Non-pigmented ciliary epithelial cell (primary cell): ENCODE data around the gene CACNA1H.
"Not testable (repeated sequence)": the region's sequence is repeated elsewhere in the genome, so short reads cannot be mapped to it uniquely, and the experiment has no call there.

Experiments used
- DNase-seq: peaks from one replicate; pipeline ENCODE4 v3.0.0-alpha.2; 2010; ENCODE audit warnings: low read depth

The CACNA1H gene

GRCh38 chr16:1213231-1213630 lies 60.3 kb downstream of the CACNA1H start:
- no peak for DNase-seq

DNA sequence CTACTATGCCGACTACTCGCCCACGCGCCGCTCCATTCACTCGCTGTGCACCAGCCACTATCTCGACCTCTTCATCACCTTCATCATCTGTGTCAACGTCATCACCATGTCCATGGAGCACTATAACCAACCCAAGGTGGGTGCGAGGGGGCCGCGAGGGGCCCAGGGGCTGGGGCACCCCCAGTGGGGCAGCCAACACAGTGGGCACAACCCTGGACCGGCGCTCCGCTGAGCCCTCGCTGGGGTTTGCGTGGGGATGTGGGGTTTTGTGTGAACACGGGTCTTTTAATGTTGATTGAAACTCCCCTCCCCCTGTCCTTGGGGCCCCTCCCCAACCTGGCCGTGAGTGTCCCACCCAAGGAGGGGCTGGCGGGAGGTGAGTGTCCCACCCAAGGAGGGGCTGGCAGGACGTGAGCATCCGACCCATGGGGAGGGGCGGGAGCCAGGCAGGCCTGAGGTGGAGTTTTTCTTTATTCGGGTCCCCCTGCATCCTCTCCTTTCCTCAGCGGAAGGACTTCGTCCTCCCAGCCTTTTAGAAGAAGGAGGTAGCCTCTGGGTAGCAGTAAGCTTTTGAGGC lies 61.0 kb downstream of the CACNA1H start:
- no peak for DNase-seq

DNA sequence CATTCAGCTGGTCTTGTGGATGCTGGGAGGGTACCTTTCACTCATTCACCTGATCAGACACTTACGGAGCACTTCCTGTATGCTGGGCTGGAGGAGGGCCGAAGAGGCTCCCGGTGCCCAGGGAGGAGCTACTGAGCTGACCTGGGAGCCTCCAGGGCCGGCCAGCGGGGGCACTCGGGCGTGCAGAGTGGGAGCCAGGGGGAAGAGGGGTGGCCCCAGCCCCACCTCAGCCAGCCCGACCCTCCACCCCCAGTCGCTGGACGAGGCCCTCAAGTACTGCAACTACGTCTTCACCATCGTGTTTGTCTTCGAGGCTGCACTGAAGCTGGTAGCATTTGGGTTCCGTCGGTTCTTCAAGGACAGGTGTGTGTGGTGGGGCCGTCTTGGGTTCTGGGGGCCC lies 61.8 kb downstream of the CACNA1H start:
- no peak for DNase-seq

DNA sequence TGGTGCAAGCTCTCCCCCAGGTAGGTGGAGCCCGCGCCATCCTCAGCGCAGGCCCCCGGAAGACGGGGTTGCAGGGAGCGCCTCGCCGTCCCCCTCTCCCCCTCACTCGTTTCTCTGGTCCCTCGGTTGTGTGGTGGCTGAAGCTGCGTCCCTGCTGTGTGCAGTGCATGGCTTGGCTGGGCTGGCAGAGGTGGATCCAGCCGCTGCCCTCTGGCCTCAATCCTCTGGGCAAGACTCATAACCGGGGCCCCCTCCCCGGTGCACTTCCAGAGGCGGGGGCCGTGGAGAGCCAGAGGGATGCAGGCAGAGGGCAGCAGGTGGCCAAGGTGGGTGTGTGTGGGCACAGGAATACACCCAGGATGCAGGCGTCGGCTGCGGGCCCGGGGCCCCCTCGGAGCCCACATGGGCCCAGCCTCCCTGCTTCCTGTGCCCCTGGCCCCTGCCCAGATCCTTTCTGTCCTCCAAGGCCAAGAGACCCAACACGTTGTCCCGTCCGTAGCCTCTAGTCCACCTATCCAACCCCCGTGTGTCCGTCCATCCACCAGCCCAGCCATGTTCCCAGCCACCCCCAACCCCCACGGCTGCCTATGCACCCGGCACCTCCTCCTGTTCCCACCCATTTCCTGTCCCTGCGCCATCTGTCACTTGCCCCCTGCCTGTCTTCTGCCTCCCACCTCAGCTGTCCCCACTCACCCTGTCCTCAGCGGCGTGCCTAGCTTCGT lies 62.8 kb downstream of the CACNA1H start:
- DNase-seq, result no peak

DNA sequence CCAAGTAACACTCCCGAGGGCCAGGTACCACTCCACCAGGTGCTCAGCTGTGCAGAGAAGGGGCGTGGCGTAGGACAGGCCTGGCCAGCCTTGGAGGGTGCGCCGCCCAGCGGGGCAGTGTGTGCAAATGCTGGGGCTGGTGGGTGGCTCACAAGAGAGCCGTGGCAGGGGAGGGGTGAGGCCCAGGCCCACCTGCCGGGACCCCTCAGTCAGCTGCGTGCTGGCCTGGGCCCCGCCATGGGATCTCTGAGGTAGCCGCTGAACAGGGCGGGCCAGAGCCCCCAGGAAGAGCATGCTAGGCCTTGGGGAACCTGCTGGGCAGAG lies 63.4 kb downstream of the CACNA1H start:
- DNase-seq, result no peak

DNA sequence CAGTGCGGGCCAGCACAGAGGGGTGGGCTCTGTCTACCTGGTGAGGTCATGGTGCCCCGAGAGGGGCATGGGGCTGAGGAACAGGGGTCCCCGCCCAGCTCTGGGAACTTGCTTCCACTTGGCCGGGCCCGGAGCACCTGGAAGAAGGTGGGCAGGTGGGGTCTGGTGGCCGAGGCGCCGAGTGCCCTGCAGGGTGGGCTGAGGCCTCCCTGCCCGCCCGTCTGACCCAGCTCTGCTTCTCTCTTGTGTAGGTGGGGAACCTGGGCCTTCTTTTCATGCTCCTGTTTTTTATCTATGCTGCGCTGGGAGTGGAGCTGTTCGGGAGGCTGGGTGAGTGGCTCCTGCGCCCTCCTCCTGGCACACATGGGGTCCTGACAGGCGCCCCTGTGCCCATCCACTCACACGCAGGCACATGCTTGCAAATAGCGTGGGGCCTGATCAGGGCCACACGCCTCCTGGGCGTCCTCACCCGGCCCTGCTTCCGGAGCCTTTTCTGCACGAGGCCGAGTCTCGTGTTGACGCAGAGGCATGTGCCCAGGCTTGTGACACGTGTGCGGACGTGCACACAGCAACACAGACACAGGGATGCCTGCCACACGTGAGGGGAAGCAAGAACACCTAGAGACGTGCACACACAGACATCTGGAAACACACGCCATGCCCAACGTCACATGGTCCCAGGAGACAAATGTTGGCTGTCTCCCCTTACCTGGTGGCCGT lies 63.9 kb downstream of the CACNA1H start:
- no peak for DNase-seq

- DNase-seq, result no peak
Observed at GRCh38 chr16:1217526-1217925, 64.6 kb downstream of the CACNA1H start.

GRCh38 chr16:1218061-1218929 lies 65.4 kb downstream of the CACNA1H start:
- no peak for DNase-seq

DNA sequence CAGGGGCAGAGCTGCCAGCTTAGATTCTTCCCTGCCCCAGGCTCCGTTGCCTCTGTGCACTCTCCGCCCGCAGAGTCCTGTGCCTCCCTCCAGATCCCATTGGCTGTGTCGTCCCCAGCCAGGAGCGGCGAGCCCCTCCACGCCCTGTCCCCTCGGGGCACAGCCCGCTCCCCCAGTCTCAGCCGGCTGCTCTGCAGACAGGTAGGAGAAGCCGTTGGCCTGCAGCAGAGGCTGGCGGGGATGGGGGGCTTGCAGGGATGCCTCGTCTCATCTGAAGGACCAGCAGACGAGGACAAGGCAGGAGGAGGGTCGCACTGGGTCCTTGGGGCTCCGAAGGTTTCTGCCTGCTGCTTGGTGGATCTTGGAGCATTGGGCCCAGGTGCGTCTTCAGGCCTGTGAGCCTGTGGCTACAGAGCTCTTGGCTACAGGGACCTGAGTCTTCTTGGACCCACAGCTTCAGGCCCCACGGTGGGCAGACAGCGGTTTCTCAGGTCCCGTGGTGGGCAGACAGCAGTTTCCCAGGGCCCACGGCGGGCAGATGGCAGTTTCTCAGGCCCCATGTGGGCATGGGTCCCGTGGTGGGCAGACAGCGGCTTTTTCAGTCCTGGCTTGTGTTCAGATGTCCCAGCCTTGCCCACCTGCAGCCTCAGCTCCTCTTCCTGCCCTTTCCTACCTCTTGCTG lies 66.2 kb downstream of the CACNA1H start:
- no peak for DNase-seq

GRCh38 chr16:1220098-1220728 lies 67.3 kb downstream of the CACNA1H start:
- no peak for DNase-seq

- no peak for DNase-seq
Observed at GRCh38 chr16:1220841-1221627, 68.1 kb downstream of the CACNA1H start.

DNA sequence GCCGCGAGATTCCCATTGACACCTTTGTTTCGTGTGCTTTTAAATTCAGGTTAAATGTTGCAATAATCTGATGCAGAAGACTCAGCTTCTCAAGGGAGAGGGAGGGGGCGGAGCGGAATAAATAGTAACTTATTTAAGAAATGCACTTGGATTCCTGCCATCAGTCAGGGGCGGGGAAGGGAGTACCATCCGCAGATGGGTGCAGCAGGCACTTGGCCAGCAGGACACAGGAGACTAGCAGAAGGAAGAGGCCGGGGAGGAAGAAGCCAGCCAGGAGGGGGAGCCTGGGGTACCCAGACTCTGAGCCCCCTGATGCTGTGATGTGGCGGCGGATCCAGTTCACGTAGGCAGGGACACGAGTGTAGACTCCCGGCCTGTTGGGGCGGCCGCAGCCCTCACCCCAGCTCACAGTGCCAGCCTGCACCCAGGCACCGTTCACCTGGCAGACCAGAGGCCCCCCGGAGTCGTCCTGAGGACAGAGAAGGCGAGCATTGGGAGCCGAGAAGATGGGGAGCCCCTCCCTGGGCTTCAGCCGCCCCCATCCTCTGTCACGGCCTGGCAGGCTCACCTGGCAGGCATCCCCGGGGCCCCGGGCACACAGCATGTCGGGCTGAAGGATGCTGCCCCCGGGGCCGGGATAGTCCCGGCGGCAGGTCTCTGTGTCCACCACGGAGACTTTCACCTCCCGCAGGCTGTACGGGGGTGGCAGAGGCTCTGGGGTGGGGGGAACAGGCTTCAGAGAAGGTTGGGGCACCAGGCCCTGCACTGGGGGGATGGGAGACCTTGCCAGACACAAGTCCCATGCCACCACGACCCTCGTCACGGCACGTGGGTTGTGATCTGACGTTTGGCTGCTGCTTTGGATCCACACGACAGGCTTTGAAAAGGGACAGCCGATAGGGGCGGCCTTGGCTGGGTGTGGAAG lies 69.0 kb downstream of the CACNA1H start:
- DNase-seq, result no peak

GRCh38 chr16:1222553-1223354 lies 69.8 kb downstream of the CACNA1H start:
- DNase-seq, result no peak

- DNase-seq, result no peak
Observed at GRCh38 chr16:1223355-1224214, 70.7 kb downstream of the CACNA1H start.

DNA sequence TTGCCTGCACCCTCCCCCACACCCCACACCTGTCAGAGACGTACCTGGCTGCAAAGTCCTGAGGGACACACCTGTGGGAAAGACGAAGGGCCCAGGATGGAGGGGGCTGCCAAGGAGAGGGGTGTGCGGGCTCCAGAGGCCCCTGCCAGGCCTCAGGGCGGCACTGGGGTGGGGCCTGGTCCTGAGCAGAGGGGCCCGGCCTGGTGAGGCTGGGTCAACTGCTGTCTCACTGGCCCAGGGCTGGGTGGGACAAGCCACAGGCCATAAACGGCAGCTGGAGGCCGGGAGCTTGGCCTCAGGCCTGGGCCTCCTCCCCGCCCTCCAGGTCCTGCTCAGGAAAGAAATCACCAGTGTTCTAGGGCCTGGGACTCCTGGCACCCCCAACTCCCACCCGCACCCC lies 71.7 kb downstream of the CACNA1H start:
- no peak for DNase-seq

- DNase-seq, result no peak
Observed at GRCh38 chr16:1225051-1225451, 72.1 kb downstream of the CACNA1H start, which contains the start of gene TPSG1. Gene TPSG1, minus strand, starts transcription at chr16:1225268. Its CDS starts 16 bp downstream, at chr16:1225252.

DNA sequence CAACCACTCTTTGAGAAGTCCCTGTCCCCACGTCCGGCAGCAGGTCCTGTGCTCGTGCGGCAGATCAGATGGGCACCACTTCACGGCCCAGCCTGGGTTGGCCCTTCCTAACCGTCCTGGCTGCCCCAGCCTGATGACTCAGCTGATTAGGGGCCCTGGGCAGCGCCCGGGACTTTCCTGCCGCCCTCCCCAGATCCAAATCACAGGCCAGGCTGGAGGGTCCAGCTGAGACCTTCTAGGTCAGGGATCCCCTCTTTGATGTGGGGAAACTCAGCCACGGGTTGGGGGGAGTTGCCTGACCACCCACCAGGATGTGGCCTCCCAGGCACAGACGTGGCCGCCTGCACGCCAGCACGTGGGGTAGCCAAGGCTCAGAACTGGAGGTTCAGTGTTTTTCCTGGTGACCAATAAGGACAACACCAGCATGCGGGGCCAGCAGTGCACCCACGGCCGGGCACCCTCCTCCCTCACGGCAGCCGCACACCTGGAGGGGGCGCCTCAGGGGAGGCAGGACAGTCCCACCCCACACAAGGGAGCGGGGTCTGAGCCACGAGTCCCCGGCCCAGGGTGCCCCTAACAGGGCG lies 72.9 kb downstream of the CACNA1H start:
- not testable (repeated sequence) for DNase-seq
